Psoas muscle (tissue), 8 donors: ENCODE data around the gene PLLP. TPM values are rescaled to one million over a fixed set of nuclear protein-coding genes. Genes with fewer than 3 reads are reported as not detected.
A peak's percentile ranks its signal among the peaks of the same experiment; 100 is the strongest.

Experiments used
- ATAC-seq, 4 donors: fragments of 200-7000 bp; cut with Tn5 transposase; one replicate each; pipeline ENCODE4 v1.9.1; 2020; ENCODE audit warnings: moderate library complexity in 3 of 4, mild to moderate bottlenecking in 2 of 4
- DNase-seq, 2 donors: peaks; one replicate each; pipeline ENCODE4 v3.0.0-alpha.2; 2020
- H3K27ac ChIP-seq: fragments of 200-600 bp; one replicate; pipeline ENCODE4 v1.8.0; 2022
- H3K27me3 ChIP-seq, 3 donors: fragments of 200-600 bp in 1 of 3; one replicate each; pipeline versions ENCODE4 v1.6.1 to v1.8.0; 2013 to 2022; ENCODE audit warnings: low read length in 2 of 3, mild to moderate bottlenecking in 2 of 3, moderate library complexity in 1 of 3; ENCODE audit not compliant: insufficient read depth in 3 of 3
- H3K36me3 ChIP-seq, 2 donors: fragments of 200-600 bp in 1 of 2; one replicate each; pipeline versions ENCODE4 v1.6.1 to v1.8.0; 2013 to 2022; ENCODE audit warnings: low read depth in 1 of 2, mild to moderate bottlenecking in 1 of 2, moderate library complexity in 1 of 2; ENCODE audit not compliant: insufficient read depth in 1 of 2
- H3K4me1 ChIP-seq: fragments of 200-600 bp; one replicate; pipeline ENCODE4 v1.8.0; 2022
- H3K4me3 ChIP-seq: fragments of 200-600 bp; one replicate; pipeline ENCODE4 v1.8.0; 2022; ENCODE audit warnings: mild to moderate bottlenecking
- H3K9me3 ChIP-seq: fragments of 200-600 bp; one replicate; pipeline ENCODE4 v1.8.0; 2022
- CTCF ChIP-seq: fragments of 200-600 bp; IDR thresholded peaks from one replicate; pipeline ENCODE4 v1.8.0; 2022; ENCODE audit warnings: antibody characterized with exemption
- WGBS, 3 donors: extraction: QIAGEN DNeasy Blood & Tissue Kit; methylation state at CpG; one replicate each; pipeline versions ENCODE4 v1.1.6 to v1.1.7; 2013; 5-methylcytosine and 5-hydroxymethylcytosine counted together
- intact Hi-C, 2 donors: fragments of 100-400 bp; cut with DNase I; formaldehyde crosslinking; loops; one replicate each; pipeline versions ENCODE4 v1.11.0 to v1.14.2; 2022
- long read RNA-seq, 2 donors: library from polyadenylated mRNA; unstranded; transcript quantifications; one replicate each; pipeline ENCODE4 v2.0.0, GENCODE V29; 2021
- polyA plus RNA-seq, 3 donors: library from polyadenylated mRNA; stranded (reverse); fragments of 200-250 nt; gene quantifications; one replicate each; pipeline ENCODE4 v1.2.3, GENCODE V29; 2013
- total RNA-seq, 4 donors: library from RNA; stranded (reverse); fragmentation: NEBNext Ultra II Directional in 2 of 4; extraction: Animal tissue kit (Norgen Biotek cat#: 25700) in 2 of 4; gene quantifications; one replicate each; pipeline versions ENCODE4 v1.2.1 to v1.2.4, GENCODE V29; 2021 to 2023
- donor health status: healthy with polysubstance abuse.
- donor health status: DM: no; HTN: no; CAD: no; lungs with moderate emphysema.
- donor health status: Bipolar disorder and iron deficiency.
- donor health status: healthy.
- donor health status: DM: yes; HTN: yes; CAD: no.
- donor health status: DM: no; HTN: no; CAD: no.
- donor health status: DM: no; HTN: no; CAD: no.
- donor health status: DM: yes; HTN: yes; CAD: no.

Gene PLLP
- total RNA-seq (1 to 10 TPM in 3 of 4 donors, under 1 TPM in 1; 0.39 to 2.4 (median 1.4) TPM), polyA plus RNA-seq (1 to 10 TPM; 2.0 to 3.1 (median 2.7) TPM)
- long read RNA-seq, donor 1, partial matches to known transcripts = 0 of 2 reads
- long read RNA-seq, donor 1, other reads (novel, unspliced or antisense) = 0 of 2 reads
- long read RNA-seq, donor 2, partial matches to known transcripts = 0 of 3 reads
- long read RNA-seq, donor 2, other reads (novel, unspliced or antisense) = 0 of 3 reads

DNA sequence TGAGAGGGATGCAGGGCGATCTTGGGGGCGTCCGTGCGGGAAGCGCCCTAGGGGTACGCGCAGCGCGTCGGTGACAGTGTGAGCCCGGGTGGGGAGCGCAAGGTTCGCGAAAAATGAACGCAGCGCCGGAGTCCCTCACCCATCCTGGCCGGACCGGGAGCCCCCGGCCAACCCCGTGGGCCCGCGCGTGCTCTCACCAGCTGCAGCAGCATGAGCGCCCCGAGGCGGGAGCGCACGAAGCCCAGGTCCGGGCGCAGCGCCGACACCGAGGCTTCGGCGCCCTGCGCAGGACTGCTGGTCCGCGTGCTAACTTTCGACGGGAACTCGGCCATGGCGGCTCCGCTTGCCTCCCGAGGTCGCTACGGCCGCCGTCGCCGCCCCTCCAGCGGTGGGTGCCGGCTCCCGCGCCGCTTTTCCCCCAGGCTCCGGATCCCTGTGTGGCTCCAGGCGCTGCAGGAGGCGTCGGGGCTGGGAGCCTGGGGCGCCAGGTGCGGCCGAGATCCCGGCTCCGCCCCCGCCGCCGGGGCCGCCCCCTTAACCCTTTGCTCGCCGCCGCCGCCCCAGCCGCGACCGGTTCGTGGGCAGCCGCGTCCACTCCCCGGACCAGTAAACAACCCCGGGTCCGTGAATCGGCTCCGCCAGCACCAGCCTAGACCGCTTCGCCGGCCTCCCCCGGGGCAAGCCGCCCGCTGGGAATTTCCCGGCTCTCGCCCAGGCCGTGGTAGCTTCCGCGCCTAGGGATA, at the start of gene PLLP:
Gene PLLP, minus strand, starts transcription at position 464 of the 743 bp plus-strand sequence. Its CDS starts 132 bp downstream, at position 332.
- DNase-seq = peak in 1 of 2 donors; percentile 58
- Histone ChIP-seq H3K27me3 (peaks cover 0 to 24% (median 8%) of the 10 kb centered on the region in 3 donors), H3K4me3 (peak within 1 kb of the TSS; percentile 76), H3K9me3 (no peaks in the 10 kb centered on the region), H3K4me1 (peaks cover 10% of the 10 kb centered on the region), H3K36me3 (no peaks in the 10 kb centered on the region), H3K27ac (no peak within 1 kb of the TSS)
- peak; percentile 72 to 90 (median 83) for ATAC-seq
- WGBS, 3 donors = 1 to 2% (median 1%) methylated on average over 53 to 95 of the region's 95 CpGs
- intact Hi-C loops = no loop called here
- no peak for TF ChIP-seq CTCF

DNA sequence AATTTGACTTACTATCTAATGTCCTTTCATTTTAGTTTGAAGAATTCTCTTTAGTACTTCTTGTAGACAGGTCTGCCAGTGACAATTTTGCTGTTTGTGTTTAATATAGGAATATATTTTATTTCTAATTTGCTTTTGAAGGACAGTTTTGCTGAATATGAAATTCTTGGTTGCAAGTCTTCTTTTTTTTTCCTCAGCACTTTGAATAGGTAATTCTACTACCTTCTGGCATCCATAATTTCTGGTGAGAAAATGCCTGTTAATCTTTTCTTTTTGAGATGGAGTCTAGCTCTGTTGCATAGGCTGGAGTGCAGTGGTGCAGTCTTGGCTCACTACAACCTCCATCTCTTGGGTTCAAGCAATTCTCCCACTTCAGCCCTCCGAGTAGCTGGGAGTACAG, 48.9 kb upstream of the PLLP start:
- no peak for TF ChIP-seq CTCF
- Histone ChIP-seq H3K36me3 (no peaks in the 10 kb centered on the region), H3K27me3 (peaks cover 0 to 9% (median 0%) of the 10 kb centered on the region in 3 donors), H3K9me3 (peaks cover 10% of the 10 kb centered on the region), H3K27ac (no peak overlapping the region), H3K4me1 (no peaks in the 10 kb centered on the region), H3K4me3 (no peak overlapping the region)
- 83 to 91% (median 90%) methylated on average over 1 of the region's 1 CpG for WGBS, 3 donors
- DNase-seq (no peak), ATAC-seq (no peak)
- intact Hi-C loops = no loop called here

DNA sequence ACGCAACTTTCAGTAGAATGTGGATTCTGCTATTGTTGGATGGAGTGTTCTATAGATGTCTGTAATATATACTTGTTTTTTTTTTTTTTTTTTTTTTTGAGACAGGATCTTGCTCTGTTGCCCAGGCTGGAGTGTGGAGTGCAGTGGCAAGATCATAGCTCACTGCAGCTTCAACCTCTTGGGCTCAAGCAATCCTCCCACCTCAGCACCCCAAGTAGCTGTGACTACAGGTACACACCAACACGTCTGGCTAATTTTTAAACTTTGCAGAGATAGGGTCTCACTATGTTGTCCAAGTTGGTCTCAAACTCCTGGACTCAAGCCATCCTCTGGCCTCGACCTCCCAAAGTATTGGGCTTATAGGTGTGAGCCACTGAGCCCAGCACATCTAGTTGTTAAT, 46.9 kb upstream of the PLLP start:
- H3K9me3 ChIP-seq = no peaks in the 10 kb centered on the region
- no peak for TF ChIP-seq CTCF
- no peak overlapping the region for H3K4me3 ChIP-seq
- H3K27me3 ChIP-seq = peaks cover 0 to 4% (median 2%) of the 10 kb centered on the region in 3 donors
- no peaks in the 10 kb centered on the region for H3K4me1 ChIP-seq
- DNase-seq (no peak), ATAC-seq (no peak)
- WGBS, 3 donors = 75 to 78% (median 76%) methylated on average over 3 of the region's 3 CpGs
- intact Hi-C loops = no loop called here
- no peak overlapping the region for H3K27ac ChIP-seq
- no peaks in the 10 kb centered on the region for H3K36me3 ChIP-seq

- ATAC-seq (no peak), DNase-seq (no peak)
- Histone ChIP-seq H3K27me3 (peaks cover 0 to 4% (median 2%) of the 10 kb centered on the region in 3 donors), H3K36me3 (no peaks in the 10 kb centered on the region), H3K9me3 (no peaks in the 10 kb centered on the region), H3K4me3 (no peak overlapping the region), H3K4me1 (no peaks in the 10 kb centered on the region), H3K27ac (no peak overlapping the region)
- 67 to 72% (median 69%) methylated on average over 8 of the region's 8 CpGs for WGBS, 3 donors
- intact Hi-C loops = no loop called here
- no peak for TF ChIP-seq CTCF
Measured at GRCh38 chr16:57329718-57330327, 45.4 kb upstream of the PLLP start.
